Measurements from ENCODE around the gene LRRC27. TPM values are rescaled to one million over a fixed set of nuclear protein-coding genes. Genes with fewer than 3 reads are reported as not detected.

The LRRC27 gene
- polyA plus RNA-seq, 1 experiment = 10.5 TPM

DNA sequence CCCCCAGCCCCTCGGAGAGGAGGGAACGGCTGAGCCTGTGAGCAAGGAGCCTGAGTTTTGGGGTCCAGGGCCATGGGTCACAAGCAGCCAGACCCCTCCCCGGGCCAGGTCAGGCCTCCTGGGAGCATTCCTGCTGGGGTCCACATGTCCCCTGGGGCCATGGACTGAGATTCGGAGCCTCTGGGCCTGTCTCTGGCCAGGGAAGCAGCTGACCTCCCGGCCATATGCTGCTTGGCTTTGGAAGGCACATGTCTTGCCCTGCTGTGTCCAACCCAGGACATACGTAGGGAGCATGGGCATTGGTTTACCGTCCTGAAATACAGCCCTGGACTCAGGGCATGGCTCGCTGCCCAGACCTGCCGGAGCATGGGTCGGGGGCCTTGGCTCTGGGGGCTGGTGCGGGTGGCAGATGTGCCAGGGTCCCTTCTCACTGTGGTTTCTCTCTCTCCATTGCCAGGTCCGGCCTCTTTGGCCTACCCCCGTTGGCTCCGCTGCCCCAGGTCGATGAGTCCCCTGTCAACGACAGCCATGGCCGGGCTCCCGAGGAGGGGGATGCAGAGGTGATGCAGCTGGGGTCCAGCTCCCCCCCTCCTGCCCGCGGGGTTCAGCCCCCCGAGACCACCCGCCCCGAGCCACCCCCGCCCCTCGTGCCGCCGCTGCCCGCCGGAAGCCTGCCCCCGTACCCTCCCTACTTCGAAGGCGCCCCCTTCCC, 72.3 kb downstream of the LRRC27 start:
- TF ChIP-seq, protein P1, sequence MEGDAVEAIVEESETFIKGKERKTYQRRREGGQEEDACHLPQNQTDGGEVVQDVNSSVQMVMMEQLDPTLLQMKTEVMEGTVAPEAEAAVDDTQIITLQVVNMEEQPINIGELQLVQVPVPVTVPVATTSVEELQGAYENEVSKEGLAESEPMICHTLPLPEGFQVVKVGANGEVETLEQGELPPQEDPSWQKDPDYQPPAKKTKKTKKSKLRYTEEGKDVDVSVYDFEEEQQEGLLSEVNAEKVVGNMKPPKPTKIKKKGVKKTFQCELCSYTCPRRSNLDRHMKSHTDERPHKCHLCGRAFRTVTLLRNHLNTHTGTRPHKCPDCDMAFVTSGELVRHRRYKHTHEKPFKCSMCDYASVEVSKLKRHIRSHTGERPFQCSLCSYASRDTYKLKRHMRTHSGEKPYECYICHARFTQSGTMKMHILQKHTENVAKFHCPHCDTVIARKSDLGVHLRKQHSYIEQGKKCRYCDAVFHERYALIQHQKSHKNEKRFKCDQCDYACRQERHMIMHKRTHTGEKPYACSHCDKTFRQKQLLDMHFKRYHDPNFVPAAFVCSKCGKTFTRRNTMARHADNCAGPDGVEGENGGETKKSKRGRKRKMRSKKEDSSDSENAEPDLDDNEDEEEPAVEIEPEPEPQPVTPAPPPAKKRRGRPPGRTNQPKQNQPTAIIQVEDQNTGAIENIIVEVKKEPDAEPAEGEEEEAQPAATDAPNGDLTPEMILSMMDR (IDR thresholded peaks at IDR 0.05; ENCODE audit: insufficient read depth, low read depth, low read length) = no peak
- no peaks in the 10 kb centered on the region for H3K27me3 ChIP-seq (ENCODE audit: control insufficient read depth, insufficient read depth, low read length)
- ChIA-PET CTCF (interaction anchor here (0.7 kb wide), 1 partner anchor 14 kb away, joined by 3 read pairs; no protein-coding TSS in a partner anchor), POLR2A (no interaction called here)
- no peak for DNase-seq (ENCODE audit: low read depth)
- peaks cover 6% of the 10 kb centered on the region for H3K36me3 ChIP-seq (ENCODE audit: control insufficient read depth, insufficient read depth, low read length)
- H3K4me3 ChIP-seq (ENCODE audit: low read depth, low read length) = no peak overlapping the region

GRCh38 chr10:132404911-132405462, 73.0 kb downstream of the LRRC27 start:
- TF ChIP-seq, protein P1 (IDR thresholded peaks at IDR 0.05; ENCODE audit: insufficient read depth, low read depth, low read length) = no peak
- H3K4me3 ChIP-seq (ENCODE audit: low read depth, low read length) = no peak overlapping the region
- CTCF ChIA-PET = no interaction called here
- H3K27me3 ChIP-seq (ENCODE audit: control insufficient read depth, insufficient read depth, low read length) = no peaks in the 10 kb centered on the region
- peaks cover 6% of the 10 kb centered on the region for H3K36me3 ChIP-seq (ENCODE audit: control insufficient read depth, insufficient read depth, low read length)
- DNase-seq (ENCODE audit: low read depth) = no peak
- POLR2A ChIA-PET = no interaction called here

DNA sequence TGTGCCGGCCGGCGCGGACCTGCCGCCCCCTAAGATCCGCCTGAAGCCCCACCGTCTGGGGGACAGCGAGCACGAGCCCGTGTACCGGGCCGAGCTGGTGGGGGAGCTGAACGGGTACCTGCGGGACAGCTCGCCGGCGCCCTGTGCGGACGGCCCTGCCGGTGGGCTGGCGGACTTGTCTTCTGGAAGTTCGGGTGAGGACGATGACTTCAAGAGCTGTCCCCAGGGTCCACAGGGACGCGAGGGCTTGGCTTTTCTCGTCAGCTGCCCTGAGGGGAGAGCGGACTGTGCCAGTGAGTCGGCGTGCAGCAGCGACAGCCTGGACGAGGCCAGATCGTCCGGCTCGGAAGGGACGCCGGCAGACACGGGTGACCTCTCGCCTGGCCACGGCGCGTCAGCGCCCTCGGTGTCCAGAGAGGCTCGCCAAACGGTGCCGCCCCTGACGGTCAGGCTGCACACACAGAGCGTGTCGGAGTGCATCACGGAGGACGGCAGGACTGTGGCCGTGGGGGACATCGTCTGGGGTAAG, 73.5 kb downstream of the LRRC27 start:
- Histone ChIP-seq H3K27me3 (ENCODE audit: control insufficient read depth, insufficient read depth, low read length) (no peaks in the 10 kb centered on the region), H3K36me3 (ENCODE audit: control insufficient read depth, insufficient read depth, low read length) (peaks cover 6% of the 10 kb centered on the region), H3K4me3 (ENCODE audit: low read depth, low read length) (no peak overlapping the region)
- no peak for DNase-seq (ENCODE audit: low read depth)
- ChIA-PET CTCF (interaction anchor here (0.8 kb wide), 1 partner anchor 16 kb away, joined by 3 read pairs; no protein-coding TSS in a partner anchor), POLR2A (no interaction called here)
- TF ChIP-seq, protein P1 (IDR thresholded peaks at IDR 0.05; ENCODE audit: insufficient read depth, low read depth, low read length) = no peak

- CTCF ChIA-PET = interaction anchor here (0.8 kb wide), 1 partner anchor 15 kb away, joined by 3 read pairs; no protein-coding TSS in a partner anchor
Measured at GRCh38 chr10:132406181-132406580, 74.2 kb downstream of the LRRC27 start.

GRCh38 chr10:132406750-132407149, 74.8 kb downstream of the LRRC27 start:
- ChIA-PET POLR2A (no interaction called here), CTCF (no interaction called here)

More at GRCh38 chr10:132406181-132406580, 74.2 kb downstream of the LRRC27 start:
- DNase-seq (ENCODE audit: low read depth) = no peak
- Histone ChIP-seq H3K4me3 (ENCODE audit: low read depth, low read length) (no peak overlapping the region), H3K36me3 (ENCODE audit: control insufficient read depth, insufficient read depth, low read length) (peaks cover 6% of the 10 kb centered on the region), H3K27me3 (ENCODE audit: control insufficient read depth, insufficient read depth, low read length) (no peaks in the 10 kb centered on the region)
- POLR2A ChIA-PET = no interaction called here
- TF ChIP-seq, protein P1 (IDR thresholded peaks at IDR 0.05; ENCODE audit: insufficient read depth, low read depth, low read length) = no peak

More at GRCh38 chr10:132406750-132407149, 74.8 kb downstream of the LRRC27 start:
- peaks cover 6% of the 10 kb centered on the region for H3K36me3 ChIP-seq (ENCODE audit: control insufficient read depth, insufficient read depth, low read length)
- DNase-seq (ENCODE audit: low read depth) = no peak
- TF ChIP-seq, protein P1 (IDR thresholded peaks at IDR 0.05; ENCODE audit: insufficient read depth, low read depth, low read length) = no peak
- no peaks in the 10 kb centered on the region for H3K27me3 ChIP-seq (ENCODE audit: control insufficient read depth, insufficient read depth, low read length)
- no peak overlapping the region for H3K4me3 ChIP-seq (ENCODE audit: low read depth, low read length)
